HG03378 (cell line): Measurements from ENCODE around the gene MFAP3.

Source experiments
- ATAC-seq: cut with Tn5 transposase; IDR thresholded peaks from one replicate; pipeline ENCODE4 v1.9.1; 2021; ENCODE audit warnings: mild to moderate bottlenecking, moderate library complexity; ENCODE audit not compliant: unreplicated experiment

Gene MFAP3

GRCh38 chr5:154088801-154089200, 50.0 kb downstream of the MFAP3 start:
- no peak for ATAC-seq

GRCh38 chr5:154090656-154091055, 51.9 kb downstream of the MFAP3 start:
- no peak for ATAC-seq

DNA sequence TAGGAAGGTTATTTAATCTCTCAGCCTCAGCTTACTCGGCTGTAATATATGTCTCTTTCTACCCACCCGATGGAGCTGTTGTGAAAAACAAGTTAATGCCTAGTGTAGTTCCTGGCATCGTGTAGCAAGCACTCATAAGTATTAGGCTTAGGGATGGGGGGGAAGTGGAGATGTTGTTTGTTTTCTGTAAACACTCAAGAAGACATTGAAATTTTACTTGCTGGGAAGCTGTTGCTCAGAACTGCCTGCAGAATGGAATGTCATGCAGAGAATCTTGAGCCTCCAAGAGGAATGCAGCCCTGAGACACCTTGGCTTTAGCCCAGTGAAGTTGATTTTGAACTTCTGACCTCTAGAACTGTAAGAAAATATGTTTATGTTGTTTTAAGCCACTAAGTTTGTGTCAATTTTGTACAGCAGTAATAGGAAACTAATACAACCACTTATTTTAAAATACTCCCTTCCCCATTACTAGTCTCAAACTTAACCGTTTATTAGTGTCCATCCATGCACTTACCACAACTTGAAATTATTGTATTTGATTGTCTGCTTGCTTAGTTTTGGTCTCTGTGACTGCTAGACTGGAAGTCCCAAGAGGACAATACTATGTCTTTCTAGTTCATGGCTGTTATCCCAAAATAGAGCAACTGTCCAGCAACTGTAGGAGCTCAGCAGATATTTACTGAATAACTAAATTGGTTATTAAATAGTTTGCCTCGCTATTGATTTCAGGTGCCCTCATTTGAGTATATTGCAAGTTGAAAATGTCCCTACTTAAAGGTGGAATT, 53.8 kb downstream of the MFAP3 start:
- no peak for ATAC-seq

- no peak for ATAC-seq
Observed at GRCh38 chr5:154093142-154093532, 54.4 kb downstream of the MFAP3 start.

GRCh38 chr5:154095904-154096303, 57.1 kb downstream of the MFAP3 start:
- ATAC-seq: no peak

- no peak for ATAC-seq
Observed at GRCh38 chr5:154097031-154097430, 58.3 kb downstream of the MFAP3 start.

- no peak for ATAC-seq
Observed at GRCh38 chr5:154098465-154098864, 59.7 kb downstream of the MFAP3 start.

- ATAC-seq: no peak
Observed at GRCh38 chr5:154101184-154101583, 62.4 kb downstream of the MFAP3 start.

DNA sequence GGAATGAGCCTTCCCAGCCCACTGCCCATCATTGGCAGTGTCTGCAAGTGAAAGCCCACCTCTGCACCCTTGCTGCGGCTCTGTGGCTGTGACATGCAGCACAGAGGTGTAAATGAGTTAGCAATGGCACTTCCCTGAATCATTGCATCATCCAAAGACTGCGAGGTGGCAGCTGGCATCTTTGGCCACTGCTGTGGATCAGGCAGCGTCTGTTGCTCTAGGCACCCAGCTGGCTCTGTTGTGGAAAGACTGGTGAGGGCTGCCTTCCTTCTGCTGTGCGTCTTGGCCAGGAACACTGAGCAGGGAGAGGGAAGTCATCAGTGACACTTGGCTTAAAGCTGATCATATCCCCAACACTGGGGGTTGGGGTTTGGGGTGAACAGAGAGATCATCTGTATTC, 64.5 kb downstream of the MFAP3 start:
- no peak for ATAC-seq
